GM18517 (cell line): ENCODE results near the gene AP4E1.
"Not testable (repeated sequence)": the region's sequence is repeated elsewhere in the genome, so short reads cannot be mapped to it uniquely, and the experiment has no call there.

Experiments
- ATAC-seq: cut with Tn5 transposase; IDR thresholded peaks from one replicate; pipeline ENCODE4 v1.9.1; 2021; ENCODE audit warnings: mild to moderate bottlenecking, moderate library complexity; ENCODE audit not compliant: unreplicated experiment

Gene AP4E1

GRCh38 chr15:50888054-50888453 is 20.4 kb upstream of the AP4E1 start:
- ATAC-seq: no peak

- ATAC-seq: no peak
These were observed 18.9 kb upstream of the AP4E1 start for GRCh38 chr15:50889589-50889988.

- no peak for ATAC-seq
These were observed 17.7 kb upstream of the AP4E1 start for GRCh38 chr15:50890751-50891150.

- ATAC-seq: no peak
These were observed 17.3 kb upstream of the AP4E1 start for GRCh38 chr15:50891159-50891558.

GRCh38 chr15:50893976-50894375 is 14.5 kb upstream of the AP4E1 start:
- no peak for ATAC-seq

GRCh38 chr15:50901390-50901789 is 7.1 kb upstream of the AP4E1 start:
- not testable (repeated sequence) for ATAC-seq

GRCh38 chr15:50904211-50904610 is 4.3 kb upstream of the AP4E1 start:
- ATAC-seq: no peak

GRCh38 chr15:50905055-50905454 is 3.4 kb upstream of the AP4E1 start:
- no peak for ATAC-seq

GRCh38 chr15:50906954-50907600 is 1.4 kb upstream of the AP4E1 start:
- peak; percentile 73 for ATAC-seq

- peak; percentile 20 for ATAC-seq
These were observed 778 bp upstream of the AP4E1 start for GRCh38 chr15:50907601-50908208.

GRCh38 chr15:50909010-50909317 is 481 bp downstream of the AP4E1 start:
- no peak for ATAC-seq

- ATAC-seq: not testable (repeated sequence)
These were observed 1.9 kb downstream of the AP4E1 start for GRCh38 chr15:50910426-50910795.

- no peak for ATAC-seq
These were observed 2.5 kb downstream of the AP4E1 start for GRCh38 chr15:50911001-50911400.

GRCh38 chr15:50911621-50912020 is 3.1 kb downstream of the AP4E1 start:
- no peak for ATAC-seq

GRCh38 chr15:50916400-50916799 is 7.9 kb downstream of the AP4E1 start:
- no peak for ATAC-seq

- not testable (repeated sequence) for ATAC-seq
These were observed 10.9 kb downstream of the AP4E1 start for GRCh38 chr15:50919359-50919758.

GRCh38 chr15:50925281-50925680 is 16.8 kb downstream of the AP4E1 start:
- ATAC-seq: no peak

- ATAC-seq: no peak
These were observed 20.6 kb downstream of the AP4E1 start for GRCh38 chr15:50929062-50929461.

- no peak for ATAC-seq
These were observed 22.3 kb downstream of the AP4E1 start for GRCh38 chr15:50930792-50931191.

- ATAC-seq: no peak
These were observed 24.9 kb downstream of the AP4E1 start for GRCh38 chr15:50933341-50933740.

GRCh38 chr15:50938525-50938924 is 30.0 kb downstream of the AP4E1 start:
- no peak for ATAC-seq

GRCh38 chr15:50939911-50940310 is 31.4 kb downstream of the AP4E1 start:
- ATAC-seq: no peak

- no peak for ATAC-seq
These were observed 32.0 kb downstream of the AP4E1 start for GRCh38 chr15:50940506-50940905.
